GM12878 (cell line): Measurements from ENCODE around the gene FOXP1. TPM values are rescaled to one million over a fixed set of nuclear protein-coding genes. Genes with fewer than 3 reads are reported as not detected.

Experiments used
- ATAC-seq: fragments of 200-7000 bp; cut with Tn5 transposase; 3 replicates; pipeline ENCODE4 v1.9.1; 2020; ENCODE audit warnings: mild to moderate bottlenecking, moderate library complexity
- BruUV-seq: library from RNA; stranded (reverse); fragments of 400-500 nt; replicated peaks from 2 replicates; lab custom pipeline; 2021; lab: Mats Ljungman, UMichigan
- CTCF ChIA-PET: fragments of 300-600 bp; sonication (Branson Sonifier 250); formaldehyde crosslinking; extraction: SDS; loops from one replicate; lab custom pipeline; 2021; ENCODE audit warnings: inconsistent platforms; lab: Yijun Ruan, JAX
- POLR2A ChIA-PET: fragments of 350-600 bp; formaldehyde crosslinking; extraction: SDS; loops from one replicate; lab custom pipeline; 2021; ENCODE audit warnings: inconsistent platforms; lab: Charles Lee
- RAD21 ChIA-PET: fragments of 300-600 bp; sonication (Branson Sonifier 250); formaldehyde crosslinking; loops from one replicate; lab custom pipeline; 2023; ENCODE audit warnings: antibody characterized with exemption; ENCODE audit not compliant: unreplicated experiment; lab: Charles Lee
- SMC1A ChIA-PET: fragments of 300-600 bp; sonication (Branson Sonifier 250); formaldehyde crosslinking; loops from one replicate; lab custom pipeline; 2023; ENCODE audit not compliant: unreplicated experiment, uncharacterized antibody; lab: Charles Lee
- DNase-seq: peaks from one replicate; pipeline ENCODE4 v3.0.0-alpha.2; 2011; ENCODE audit warnings: low read depth, low spot score
- FAIRE-seq: peaks from 3 replicates; lab custom pipeline; 2011; peaks lifted over from hg19 to GRCh38; lab: Jason Lieb, UNC
- H2AFZ ChIP-seq: 2 replicates; pipeline ENCODE4 v1.6.0; 2011; ENCODE audit warnings: low read depth, low read length, control low read depth; ENCODE audit not compliant: control insufficient read depth
- H3K27ac ChIP-seq: 2 replicates; pipeline ENCODE4 v1.5.1; 2011; ENCODE audit warnings: control low read depth; ENCODE audit not compliant: control insufficient read depth, insufficient read depth
- H3K27me3 ChIP-seq, 2 experiments: replicated peaks in 1 of 2; 2 replicates each; pipeline versions ENCODE4 v1.6.0 to v1.6.1; 2011; ENCODE audit warnings: low read length in 1 of 2; ENCODE audit not compliant: control insufficient read depth in 2 of 2, insufficient read depth in 2 of 2
- H3K36me3 ChIP-seq, 2 experiments: 2 replicates each; pipeline ENCODE4 v1.5.1; 2011; ENCODE audit warnings: low read length in 1 of 2; ENCODE audit not compliant: control insufficient read depth in 2 of 2, insufficient read depth in 2 of 2
- H3K4me1 ChIP-seq: 2 replicates; pipeline ENCODE4 v1.6.1; 2011; ENCODE audit warnings: mild to moderate bottlenecking, low read length, moderate library complexity, mixed read lengths; ENCODE audit not compliant: control insufficient read depth, insufficient read depth
- H3K4me2 ChIP-seq: 2 replicates; pipeline ENCODE4 v1.6.0; 2011; ENCODE audit warnings: control low read depth; ENCODE audit not compliant: control insufficient read depth, insufficient read depth
- H3K4me3 ChIP-seq: fragments of 200-600 bp; sonication (generic); 2 replicates; pipeline ENCODE4 v1.5.1; 2016
- H3K79me2 ChIP-seq: 2 replicates; pipeline ENCODE4 v1.6.0; 2011; ENCODE audit warnings: low read length; ENCODE audit not compliant: control insufficient read depth, insufficient read depth
- H3K9ac ChIP-seq: 2 replicates; pipeline ENCODE4 v1.8.0; 2011; ENCODE audit warnings: low read length, control low read depth, mixed read lengths; ENCODE audit not compliant: control insufficient read depth, insufficient read depth
- H3K9me3 ChIP-seq: replicated peaks from 3 replicates; pipeline ENCODE4 v1.5.1; 2011; ENCODE audit warnings: mild to moderate bottlenecking, low read length; ENCODE audit not compliant: control insufficient read depth, insufficient read depth
- H4K20me1 ChIP-seq: 2 replicates; pipeline ENCODE4 v1.6.0; 2011; ENCODE audit not compliant: control insufficient read depth, insufficient read depth
- ATF7 ChIP-seq: fragments of 450-650 bp; IDR thresholded peaks from 2 replicates; pipeline ENCODE4 v1.6.1; 2016; ENCODE audit warnings: low read depth, mild to moderate bottlenecking
- BMI1 ChIP-seq: fragments of 450-650 bp; IDR thresholded peaks from 2 replicates; pipeline ENCODE4 v1.6.1; 2016; ENCODE audit warnings: mild to moderate bottlenecking, moderate library complexity, borderline replicate concordance
- CHD1 ChIP-seq: IDR thresholded peaks from 2 replicates; pipeline ENCODE4 v1.6.1; 2012; ENCODE audit warnings: low read depth, low read length, improper control_type of control experiment
- CHD2 ChIP-seq: IDR thresholded peaks from 2 replicates; pipeline ENCODE4 v1.6.1; 2011; ENCODE audit warnings: low read depth, low read length, improper control_type of control experiment, borderline replicate concordance
- E4F1 ChIP-seq: fragments of 450-650 bp; IDR thresholded peaks from 2 replicates; pipeline ENCODE4 v1.6.1; 2018; ENCODE audit warnings: borderline replicate concordance, mild to moderate bottlenecking; ENCODE audit not compliant: partially characterized antibody
- ETV6 ChIP-seq, 2 experiments: fragments of 450-650 bp in 1 of 2; IDR thresholded peaks in 1 of 2; conservative IDR thresholded peaks in 1 of 2; 2 replicates each; pipeline ENCODE4 v1.6.1; 2014; ENCODE audit warnings: antibody characterized with exemption in 1 of 2, borderline replicate concordance in 1 of 2, low read depth in 1 of 2, mild to moderate bottlenecking in 1 of 2, moderate library complexity in 1 of 2
- FOXK2 ChIP-seq: fragments of 450-650 bp; IDR thresholded peaks from 2 replicates; pipeline ENCODE4 v1.6.1; 2017; ENCODE audit warnings: mild to moderate bottlenecking, moderate library complexity
- HDGF ChIP-seq: fragments of 450-650 bp; IDR thresholded peaks from 2 replicates; pipeline ENCODE4 v1.6.1; 2016; ENCODE audit warnings: antibody characterized with exemption
- JUNB ChIP-seq: IDR thresholded peaks from 2 replicates; pipeline ENCODE4 v1.6.1; 2016; ENCODE audit warnings: antibody characterized with exemption, mild to moderate bottlenecking
- JUND ChIP-seq: IDR thresholded peaks from 2 replicates; pipeline ENCODE4 v1.6.1; 2012; ENCODE audit warnings: low read depth, mild to moderate bottlenecking, low read length, improper control_type of control experiment, moderate library complexity
- NR2C2 ChIP-seq: IDR thresholded peaks from 2 replicates; pipeline ENCODE4 v1.6.1; 2011; ENCODE audit warnings: borderline replicate concordance, low read depth; ENCODE audit not compliant: control insufficient read depth, insufficient read length
- NRF1 ChIP-seq: conservative IDR thresholded peaks from 2 replicates; pipeline ENCODE4 v1.6.1; 2011; ENCODE audit warnings: mild to moderate bottlenecking, low read depth, low read length, improper control_type of control experiment
- PML ChIP-seq: IDR thresholded peaks from 2 replicates; pipeline ENCODE4 v1.6.1; 2012; ENCODE audit warnings: low read length, inconsistent platforms
- RBBP5 ChIP-seq: fragments of 200-600 bp; sonication (generic); conservative IDR thresholded peaks from 2 replicates; pipeline ENCODE4 v1.6.1; 2016
- SMC3 ChIP-seq: IDR thresholded peaks from 2 replicates; pipeline ENCODE4 v1.6.1; 2011; ENCODE audit warnings: low read length, improper control_type of control experiment, borderline replicate concordance
- ZBED1 ChIP-seq: IDR thresholded peaks from 2 replicates; pipeline ENCODE4 v1.6.1; 2016; ENCODE audit warnings: borderline replicate concordance
- WGBS: methylation state at CpG from one replicate; pipeline ENCODE4 v1.1.6; 2016; ENCODE audit warnings: low lambda C conversion rate; ENCODE audit not compliant: insufficient replicate concordance, insufficient coverage; ENCODE audit errors: missing lambda C conversion rate; 5-methylcytosine and 5-hydroxymethylcytosine counted together
- in situ Hi-C: fragments of 300-500 bp; cut with MboI; formaldehyde crosslinking; loops from 9 replicates; pipeline ENCODE4 v1.14.3; 2018; ENCODE audit warnings: mixed read lengths
- intact Hi-C: fragments of 100-400 bp; cut with micrococcal nuclease; formaldehyde crosslinking; loops from one replicate; pipeline ENCODE4 v1.14.2; 2022; ENCODE audit not compliant: unreplicated experiment
- polyA plus RNA-seq, 11 experiments: library from polyadenylated mRNA; depleted of rRNA in 4 of 11; unstranded in 6 of 11; stranded (reverse) in 5 of 11; fragments of >200 nt; fragmentation: Nextera tagmentation in 4 of 11; fragmentation: Illumina TruSeq in 1 of 11; extraction: Ambion mirVana in 4 of 11; extraction: Trizol in 1 of 11; gene quantifications; 1 replicate in 1 of 11; 2 replicates in 10 of 11; pipeline versions ENCODE4 v1.2.1 to v1.2.3, GENCODE V29; 2011 to 2016; ENCODE audit warnings: inconsistent platforms in 2 of 11, missing spikeins in 2 of 11, low read depth in 1 of 11
- total RNA-seq, 4 experiments: library from RNA; depleted of rRNA in 3 of 4; stranded (reverse); fragments of >200 nt in 3 of 4; fragmentation: Illumina TruSeq in 1 of 4; extraction: Trizol in 1 of 4; gene quantifications; 2 replicates each; pipeline versions ENCODE4 v1.2.1 to v1.2.3, GENCODE V29; 2013 to 2021
- TF ChIP-seq, protein P1 (sequence below): IDR thresholded peaks from 2 replicates; pipeline ENCODE4 v1.6.1; 2012; ENCODE audit warnings: low read length, inconsistent platforms
- TF ChIP-seq, protein P2 (sequence below): IDR thresholded peaks from 2 replicates; pipeline ENCODE4 v1.6.1; 2012; ENCODE audit warnings: low read depth, low read length, improper control_type of control experiment
- TF ChIP-seq, protein P3 (sequence below): IDR thresholded peaks from 2 replicates; pipeline ENCODE4 v1.6.1; 2011; ENCODE audit warnings: borderline replicate concordance, low read depth, mild to moderate bottlenecking, moderate library complexity, mixed read lengths, low read length; ENCODE audit not compliant: insufficient read depth; ENCODE audit errors: extremely low read length

Gene FOXP1
- total and polyA plus RNA-seq, 10 of the 15 experiments (the other 5 are each of a cell fraction or from before 2014, with no cell fraction given): 0.05 to 1.6 (median 0.20) TPM; not detected in 1

GRCh38 chr3:71611099-71611498 is 27.6 kb upstream of the FOXP1 start:
- RAD21 ChIA-PET: no interaction called here
- BruUV-seq: no TSS peak
- ATAC-seq (no peak), DNase-seq (no peak), FAIRE-seq (no peak)
- Histone ChIP-seq H3K9ac (no peak overlapping the region), H3K9me3 (no peaks in the 10 kb centered on the region; the same call in 2 of the 3 replicates), H3K4me3 (no peak overlapping the region), H3K79me2 (no peaks in the 10 kb centered on the region), H4K20me1 (no peaks in the 10 kb centered on the region), H2AFZ (no peak overlapping the region), H3K27ac (no peak overlapping the region), H3K4me2 (no peak overlapping the region), H3K27me3 (no peaks in the 10 kb centered on the region; a peak in 1 of 4 replicates), H3K4me1 (no peaks in the 10 kb centered on the region), H3K36me3 (no peaks in the 10 kb centered on the region)
- CTCF ChIA-PET: no interaction called here
- in situ Hi-C loops (no loop called here), intact Hi-C loops (no loop called here)
- TF ChIP-seq HDGF (no peak), BMI1 (no peak), ZBED1 (no peak), E4F1 (no peak), NR2C2 (no peak), NRF1 (no peak), ATF7 (no peak), CHD1 (no peak), ETV6 (conservative IDR thresholded peaks at IDR 0.05 in 1 of 2, IDR thresholded peaks at IDR 0.05 in 1 of 2; ENCODE audit: borderline replicate concordance in 1 of 2, low read depth in 1 of 2) (no peak), CHD2 (no peak), FOXK2 (no peak), PML (no peak), JUNB (no peak), JUND (no peak), RBBP5 (no peak), SMC3 (no peak)
- TF ChIP-seq, protein P1, sequence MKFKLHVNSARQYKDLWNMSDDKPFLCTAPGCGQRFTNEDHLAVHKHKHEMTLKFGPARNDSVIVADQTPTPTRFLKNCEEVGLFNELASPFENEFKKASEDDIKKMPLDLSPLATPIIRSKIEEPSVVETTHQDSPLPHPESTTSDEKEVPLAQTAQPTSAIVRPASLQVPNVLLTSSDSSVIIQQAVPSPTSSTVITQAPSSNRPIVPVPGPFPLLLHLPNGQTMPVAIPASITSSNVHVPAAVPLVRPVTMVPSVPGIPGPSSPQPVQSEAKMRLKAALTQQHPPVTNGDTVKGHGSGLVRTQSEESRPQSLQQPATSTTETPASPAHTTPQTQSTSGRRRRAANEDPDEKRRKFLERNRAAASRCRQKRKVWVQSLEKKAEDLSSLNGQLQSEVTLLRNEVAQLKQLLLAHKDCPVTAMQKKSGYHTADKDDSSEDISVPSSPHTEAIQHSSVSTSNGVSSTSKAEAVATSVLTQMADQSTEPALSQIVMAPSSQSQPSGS: no peak
- TF ChIP-seq, protein P2, sequence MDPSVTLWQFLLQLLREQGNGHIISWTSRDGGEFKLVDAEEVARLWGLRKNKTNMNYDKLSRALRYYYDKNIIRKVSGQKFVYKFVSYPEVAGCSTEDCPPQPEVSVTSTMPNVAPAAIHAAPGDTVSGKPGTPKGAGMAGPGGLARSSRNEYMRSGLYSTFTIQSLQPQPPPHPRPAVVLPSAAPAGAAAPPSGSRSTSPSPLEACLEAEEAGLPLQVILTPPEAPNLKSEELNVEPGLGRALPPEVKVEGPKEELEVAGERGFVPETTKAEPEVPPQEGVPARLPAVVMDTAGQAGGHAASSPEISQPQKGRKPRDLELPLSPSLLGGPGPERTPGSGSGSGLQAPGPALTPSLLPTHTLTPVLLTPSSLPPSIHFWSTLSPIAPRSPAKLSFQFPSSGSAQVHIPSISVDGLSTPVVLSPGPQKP: no peak
- TF ChIP-seq, protein P3, sequence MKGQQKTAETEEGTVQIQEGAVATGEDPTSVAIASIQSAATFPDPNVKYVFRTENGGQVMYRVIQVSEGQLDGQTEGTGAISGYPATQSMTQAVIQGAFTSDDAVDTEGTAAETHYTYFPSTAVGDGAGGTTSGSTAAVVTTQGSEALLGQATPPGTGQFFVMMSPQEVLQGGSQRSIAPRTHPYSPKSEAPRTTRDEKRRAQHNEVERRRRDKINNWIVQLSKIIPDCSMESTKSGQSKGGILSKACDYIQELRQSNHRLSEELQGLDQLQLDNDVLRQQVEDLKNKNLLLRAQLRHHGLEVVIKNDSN: no peak
- POLR2A ChIA-PET: no interaction called here
- 0% methylated on average over 3 of the region's 3 CpGs for WGBS
- SMC1A ChIA-PET: no interaction called here
